ENCODE data around the gene EFCAB8.

EFCAB8 gene

DNA sequence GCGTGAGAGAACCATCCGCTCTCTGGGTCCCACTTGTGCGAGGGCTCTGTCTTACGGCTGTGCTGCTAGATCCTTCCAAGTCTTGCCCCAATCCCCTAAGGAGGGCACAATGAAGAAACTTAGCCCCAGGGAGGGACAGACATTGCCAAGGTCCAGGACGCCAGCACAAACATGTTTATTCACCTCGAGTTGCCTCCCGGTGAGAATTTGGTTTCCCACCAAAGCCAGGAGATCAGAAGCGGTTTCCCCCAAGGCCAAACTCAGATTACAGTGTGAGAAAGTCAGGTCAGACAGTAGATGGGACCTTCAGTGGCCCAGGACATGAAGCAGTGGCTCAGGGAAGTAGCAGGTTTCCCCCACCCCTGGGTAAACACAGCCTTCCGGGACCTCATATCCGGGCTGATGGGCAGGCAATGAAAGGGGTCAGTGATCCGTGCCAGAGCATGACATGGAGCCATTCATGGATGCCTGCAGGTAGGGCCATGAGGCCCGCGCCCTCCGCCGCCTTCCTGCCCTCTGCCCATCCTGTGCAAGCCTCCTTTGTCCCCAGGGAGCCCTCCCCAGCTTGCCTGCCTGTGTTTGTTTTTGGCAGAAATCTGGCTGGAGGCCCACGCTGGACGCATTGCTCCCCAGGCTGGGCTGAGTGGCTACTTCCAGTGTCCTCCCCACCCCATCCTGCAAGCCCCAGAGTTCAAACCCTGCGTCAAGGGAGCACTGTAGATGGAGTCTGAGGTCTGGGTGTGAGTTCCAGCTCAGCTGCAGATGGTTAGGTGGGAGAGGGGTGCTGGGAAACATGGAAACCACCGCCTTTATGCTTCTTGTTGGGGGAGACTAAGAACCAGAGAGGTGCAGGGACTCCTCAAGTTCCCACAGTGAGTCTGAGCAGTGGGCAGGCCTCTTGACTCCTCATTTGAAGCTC is 150.8 kb downstream of the EFCAB8 start:
- no peak for DNase-seq

- no peak for DNase-seq
These were observed 151.4 kb downstream of the EFCAB8 start for GRCh38 chr20:33010133-33010504.

DNA sequence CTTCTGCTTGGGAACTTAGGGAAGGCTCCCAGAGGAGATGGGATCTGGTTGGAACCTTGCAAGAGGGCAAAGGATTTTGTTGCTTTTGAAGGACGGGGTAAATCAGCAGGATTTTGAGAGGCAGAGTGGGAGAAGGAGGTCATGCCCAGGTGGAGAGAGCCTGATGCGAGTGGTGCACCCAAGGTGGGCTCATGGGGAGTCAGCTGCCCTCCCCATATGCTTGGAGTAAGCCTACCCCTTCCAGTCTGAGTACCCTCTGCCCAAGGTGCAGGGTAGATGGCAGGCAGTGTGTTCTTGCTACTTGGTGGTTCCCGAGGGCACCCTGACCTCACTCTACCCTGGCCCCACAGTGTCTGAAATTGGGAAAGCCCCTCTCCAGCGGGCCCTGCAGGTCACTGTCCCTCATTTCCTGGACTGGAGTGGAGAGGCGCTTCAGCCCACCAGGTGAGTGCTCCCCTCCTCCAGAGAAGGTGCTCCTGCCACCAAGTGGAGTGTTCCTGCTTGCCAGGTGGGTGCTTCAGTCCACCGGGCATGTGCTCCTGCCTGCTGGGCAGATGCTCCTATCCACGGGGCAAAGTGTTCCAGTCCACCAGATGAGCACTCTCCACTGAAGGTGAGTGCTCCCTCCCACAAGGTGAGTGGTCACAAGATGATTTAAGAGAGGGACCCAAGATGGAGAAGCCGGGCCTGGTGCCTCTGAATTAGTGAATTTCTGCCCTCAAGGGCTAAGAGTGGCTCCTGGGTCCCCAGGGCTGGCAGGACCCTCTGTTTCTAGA is 152.1 kb downstream of the EFCAB8 start:
- DNase-seq, result no peak

Measured in CD4-positive, alpha-beta T cell treated with Interferon gamma for 1 hour (primary cell).